A549 (cell line): Measurements from ENCODE around the gene FAM171A1. TPM values are rescaled to one million over a fixed set of nuclear protein-coding genes. Genes with fewer than 3 reads are reported as not detected.

Experiments used
- ATAC-seq, 2 experiments: fragments of 200-7000 bp in 1 of 2; fragments of >200 bp in 1 of 2; cut with Nextera tagmentation in 1 of 2; cut with Tn5 transposase in 1 of 2; 3 replicates each; pipeline versions ENCODE4 v1.8.0 to v1.9.1; 2018 to 2020; ENCODE audit warnings: mild to moderate bottlenecking in 1 of 2, moderate library complexity in 1 of 2
- CTCF ChIA-PET: fragments of 300-600 bp; sonication (Branson Sonifier 250); formaldehyde crosslinking; extraction: SDS; loops from one replicate; lab custom pipeline; 2021; ENCODE audit warnings: antibody characterized with exemption, inconsistent platforms; lab: Yijun Ruan, JAX
- POLR2A ChIA-PET: fragments of 350-600 bp; formaldehyde crosslinking; extraction: SDS; loops from one replicate; lab custom pipeline; 2021; ENCODE audit warnings: antibody characterized with exemption, inconsistent platforms; lab: Yijun Ruan, JAX
- DNase-seq, 2 experiments: peaks; one replicate each; pipeline versions ENCODE4 v3.0.0 to v3.0.0-alpha.2; 2011 to 2016; ENCODE audit warnings: low read depth in 1 of 2, low spot score in 1 of 2
- FAIRE-seq: peaks from 2 replicates; lab custom pipeline; 2011; peaks lifted over from hg19 to GRCh38; lab: Jason Lieb, UNC
- H3K27ac ChIP-seq, 2 experiments: fragments of >200 bp; sonication (Bioruptor Twin); formaldehyde crosslinking; 3 replicates each; pipeline ENCODE4 v1.5.1; 2016 to 2017
- H3K4me1 ChIP-seq: fragments of >200 bp; sonication (Bioruptor Twin); formaldehyde crosslinking; 3 replicates; pipeline ENCODE4 v1.6.1; 2016
- H3K4me2 ChIP-seq: fragments of >200 bp; sonication (Bioruptor Twin); formaldehyde crosslinking; 3 replicates; pipeline ENCODE4 v1.6.1; 2016
- H3K4me3 ChIP-seq: fragments of >200 bp; sonication (Bioruptor Twin); formaldehyde crosslinking; 3 replicates; pipeline ENCODE4 v1.5.1; 2016
- H3K9me3 ChIP-seq: fragments of >200 bp; sonication (Bioruptor Twin); formaldehyde crosslinking; 3 replicates; pipeline ENCODE4 v1.6.1; 2016
- ATOH8 ChIP-seq: fragments of 250-450 bp; sonication (Bioruptor Pico); IDR thresholded peaks from 2 replicates; pipeline ENCODE4 v1.5.0; 2020; ENCODE audit warnings: low read depth, mild to moderate bottlenecking, moderate library complexity
- CHD2 ChIP-seq: fragments of 150-350 bp; IDR thresholded peaks from 2 replicates; pipeline ENCODE4 v1.6.1; 2014; ENCODE audit warnings: low read length; ENCODE audit not compliant: partially characterized antibody
- CTCF ChIP-seq: fragments of >200 bp; sonication (Bioruptor Twin); formaldehyde crosslinking; IDR thresholded peaks from 3 replicates; pipeline ENCODE4 v1.5.1; 2016
- GATA3 ChIP-seq: IDR thresholded peaks from 2 replicates; pipeline ENCODE4 v1.6.1; 2012; ENCODE audit warnings: borderline replicate concordance
- JUN ChIP-seq, 2 experiments: fragments of >200 bp; sonication (Bioruptor Twin); formaldehyde crosslinking; IDR thresholded peaks; 2 replicates in 1 of 2; 3 replicates in 1 of 2; pipeline ENCODE4 v1.6.1; 2016 to 2017
- MAFK ChIP-seq: fragments of 450-650 bp; IDR thresholded peaks from 2 replicates; pipeline ENCODE4 v1.6.1; 2014; ENCODE audit not compliant: partially characterized antibody
- MAX ChIP-seq: IDR thresholded peaks from 2 replicates; pipeline ENCODE4 v1.6.1; 2012
- MYC ChIP-seq: IDR thresholded peaks from 2 replicates; pipeline ENCODE4 v1.6.1; 2012; ENCODE audit warnings: mild to moderate bottlenecking, inconsistent platforms, low read length, improper control_type of control experiment, borderline replicate concordance
- NR3C1 ChIP-seq: fragments of >200 bp; sonication (Bioruptor Twin); formaldehyde crosslinking; IDR thresholded peaks from 3 replicates; pipeline ENCODE4 v1.6.1; 2017
- PBX3 ChIP-seq: IDR thresholded peaks from 2 replicates; pipeline ENCODE4 v1.6.1; 2012
- PHF8 ChIP-seq: fragments of 200-600 bp; sonication (generic); IDR thresholded peaks from 2 replicates; pipeline ENCODE4 v1.6.1; 2016; ENCODE audit warnings: low read depth, mild to moderate bottlenecking, antibody characterized with exemption, moderate library complexity, borderline replicate concordance
- POLR2A ChIP-seq: IDR thresholded peaks from 2 replicates; pipeline ENCODE4 v1.6.1; 2012; ENCODE audit warnings: mild to moderate bottlenecking, low read length
- REST ChIP-seq: fragments of 200-600 bp; sonication (generic); IDR thresholded peaks from 2 replicates; pipeline ENCODE4 v1.6.1; 2016; ENCODE audit warnings: antibody characterized with exemption, mild to moderate bottlenecking, moderate library complexity
- TFCP2L1 ChIP-seq: fragments of 250-450 bp; sonication (Bioruptor Pico); IDR thresholded peaks from 2 replicates; pipeline ENCODE4 v1.5.0; 2021; ENCODE audit warnings: mild to moderate bottlenecking
- WGBS: methylation state at CpG from one replicate; pipeline ENCODE4 v1.1.6; 2017; ENCODE audit errors: missing lambda C conversion rate; 5-methylcytosine and 5-hydroxymethylcytosine counted together
- polyA plus RNA-seq, 4 experiments: library from polyadenylated mRNA; depleted of rRNA in 3 of 4; stranded (reverse); fragments of >200 nt; fragmentation: RNase III in 1 of 4; extraction: RNeasy Plus Mini Kit Qiagen cat#74134 plus additional on column Dnase treatment in 1 of 4; gene quantifications; 2 replicates in 3 of 4; 3 replicates in 1 of 4; pipeline ENCODE4 v1.2.3, GENCODE V29; 2011 to 2017
- TF ChIP-seq, protein P1 (sequence below): fragments of 250-450 bp; sonication (Bioruptor Pico); IDR thresholded peaks from 2 replicates; pipeline ENCODE4 v1.5.0; 2021; ENCODE audit warnings: mild to moderate bottlenecking, moderate library complexity, borderline replicate concordance

FAM171A1 gene
- polyA plus RNA-seq, 2 of the 4 experiments (the other 2 are of a cell fraction), result 13.8 to 15.2 TPM

GRCh38 chr10:15200626-15201025, 170.5 kb downstream of the FAM171A1 start (continued):
- TF ChIP-seq CTCF, result no peak
- TF ChIP-seq JUN (IDR thresholded peaks at IDR 0.05), result peak; percentile 78 to 92; a peak in 4 of 5 replicates
- TF ChIP-seq REST, result no peak
- no peak for TF ChIP-seq CHD2
- TF ChIP-seq PBX3, result peak; percentile 52; the same call in 1 of the 2 replicates
- peak; percentile 64; the same call in 1 of the 2 replicates for TF ChIP-seq MAX
- TF ChIP-seq GATA3, result peak; percentile 100

DNA sequence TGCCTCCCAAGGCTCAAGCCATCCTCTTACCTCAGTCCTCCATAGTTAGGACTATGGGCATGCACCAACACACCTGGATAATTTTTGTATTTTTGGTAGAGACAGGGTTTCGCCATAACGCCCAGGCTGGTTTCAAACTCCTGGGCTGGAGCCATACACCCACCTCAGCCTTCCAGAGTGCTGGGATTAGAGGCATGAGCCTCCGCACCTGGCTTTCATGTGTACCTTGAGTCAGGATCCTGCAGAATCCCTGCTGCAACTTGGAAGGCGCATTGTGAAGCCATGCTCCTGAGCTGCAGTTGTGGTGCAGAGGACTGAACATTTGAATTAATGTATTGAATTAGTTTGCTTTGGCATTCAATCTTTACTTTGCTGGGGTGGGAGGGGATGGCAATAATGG, 173.2 kb downstream of the FAM171A1 start:
- no peak overlapping the region for H3K4me2 ChIP-seq
- FAIRE-seq (no peak), DNase-seq (no peak), ATAC-seq (no peak)
- no peak for TF ChIP-seq PHF8
- no peak for TF ChIP-seq TFCP2L1 (CRISPR knock-in tag)
- TF ChIP-seq, protein P1, sequence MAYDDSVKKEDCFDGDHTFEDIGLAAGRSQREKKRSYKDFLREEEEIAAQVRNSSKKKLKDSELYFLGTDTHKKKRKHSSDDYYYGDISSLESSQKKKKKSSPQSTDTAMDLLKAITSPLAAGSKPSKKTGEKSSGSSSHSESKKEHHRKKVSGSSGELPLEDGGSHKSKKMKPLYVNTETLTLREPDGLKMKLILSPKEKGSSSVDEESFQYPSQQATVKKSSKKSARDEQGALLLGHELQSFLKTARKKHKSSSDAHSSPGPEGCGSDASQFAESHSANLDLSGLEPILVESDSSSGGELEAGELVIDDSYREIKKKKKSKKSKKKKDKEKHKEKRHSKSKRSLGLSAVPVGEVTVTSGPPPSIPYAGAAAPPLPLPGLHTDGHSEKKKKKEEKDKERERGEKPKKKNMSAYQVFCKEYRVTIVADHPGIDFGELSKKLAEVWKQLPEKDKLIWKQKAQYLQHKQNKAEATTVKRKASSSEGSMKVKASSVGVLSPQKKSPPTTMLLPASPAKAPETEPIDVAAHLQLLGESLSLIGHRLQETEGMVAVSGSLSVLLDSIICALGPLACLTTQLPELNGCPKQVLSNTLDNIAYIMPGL (CRISPR knock-in tag), result no peak
- TF ChIP-seq POLR2A, result no peak
- no peak for TF ChIP-seq MAX
- peaks cover 43% of the 10 kb centered on the region for H3K4me1 ChIP-seq
- peak overlapping the region in 1 of 2 experiments; percentile 88; a peak in 3 of 6 replicates for H3K27ac ChIP-seq
- no peak overlapping the region for H3K4me3 ChIP-seq
- POLR2A ChIA-PET, result no interaction called here
- CTCF ChIA-PET, result interaction anchor here (1.1 to 1.5 kb wide), 2 partner anchors 8 to 47 kb away, joined by 3 read pairs; no protein-coding TSS in a partner anchor
- whole genome bisulfite sequencing, result 87% methylated on average over 4 of the region's 4 CpGs
- no peaks in the 10 kb centered on the region for H3K9me3 ChIP-seq

DNA sequence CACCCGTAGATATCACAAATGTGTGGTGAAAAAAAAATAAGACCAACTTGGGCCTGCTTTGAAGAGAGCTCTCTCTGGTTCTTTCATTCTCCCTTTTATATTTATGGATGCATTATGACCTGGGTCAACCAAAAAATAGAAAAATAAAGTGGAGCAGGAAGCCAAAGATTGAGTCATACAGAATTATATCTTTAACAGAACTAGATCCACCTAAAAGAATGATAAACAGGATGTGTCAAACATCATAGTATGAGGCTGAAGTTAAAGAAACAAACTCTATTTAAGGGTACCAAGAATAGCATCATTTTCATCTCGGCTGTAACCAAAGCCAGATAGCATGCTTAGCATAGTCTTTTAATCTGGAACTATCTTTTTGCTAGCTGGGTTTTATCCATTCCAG, 173.8 kb downstream of the FAM171A1 start:
- DNase-seq (no peak), ATAC-seq (no peak), FAIRE-seq (no peak)
- ChIA-PET CTCF (interaction anchor here (1.5 kb wide), 1 partner anchor 48 kb away, joined by 3 read pairs; no protein-coding TSS in a partner anchor), POLR2A (no interaction called here)
- TF ChIP-seq MYC (no peak), ATOH8 (CRISPR knock-in tag) (no peak), NR3C1 (no peak), MAFK (no peak), JUN (IDR thresholded peaks at IDR 0.05) (no peak)
- H3K27ac ChIP-seq, result peak overlapping the region in 1 of 2 experiments; percentile 88; a peak in 2 of 6 replicates
- H3K9me3 ChIP-seq, result no peaks in the 10 kb centered on the region
- H3K4me2 ChIP-seq, result no peak overlapping the region
- WGBS, result 59% methylated on average over 2 of the region's 2 CpGs
- no peak overlapping the region for H3K4me3 ChIP-seq
- peaks cover 37% of the 10 kb centered on the region for H3K4me1 ChIP-seq
